H9 (cell line): ENCODE results near the gene ZNF330. TPM values are rescaled to one million over a fixed set of nuclear protein-coding genes. Genes with fewer than 3 reads are reported as not detected.

Experiments
- DNase-seq: peaks from one replicate; pipeline ENCODE4 v3.0.0-alpha.2; 2017
- H2AFZ ChIP-seq: one replicate; pipeline ENCODE4 v1.6.1; 2013; ENCODE audit warnings: mild to moderate bottlenecking, low read length, control low read depth, moderate library complexity
- H2AK5ac ChIP-seq: 2 replicates; pipeline ENCODE4 v1.6.1; 2013; ENCODE audit warnings: low read length, control low read depth, mixed read lengths; ENCODE audit not compliant: insufficient read length
- H2BK120ac ChIP-seq: one replicate; pipeline ENCODE4 v1.6.1; 2013; ENCODE audit warnings: low read depth, mild to moderate bottlenecking, low read length, control low read depth, inconsistent platforms; ENCODE audit not compliant: poor library complexity, severe bottlenecking
- H2BK12ac ChIP-seq: 2 replicates; pipeline ENCODE4 v1.6.1; 2013; ENCODE audit warnings: low read length, control low read depth, mixed read lengths, low read depth; ENCODE audit not compliant: insufficient read length
- H2BK15ac ChIP-seq: 2 replicates; pipeline ENCODE4 v1.6.1; 2013; ENCODE audit warnings: low read depth, low read length, control low read depth
- H2BK20ac ChIP-seq: one replicate; pipeline ENCODE4 v1.6.1; 2013; ENCODE audit warnings: low read depth, mild to moderate bottlenecking, low read length, control low read depth, inconsistent platforms; ENCODE audit not compliant: poor library complexity, severe bottlenecking
- H2BK5ac ChIP-seq: 2 replicates; pipeline ENCODE4 v1.6.1; 2013; ENCODE audit warnings: low read length, control low read depth, mixed read lengths; ENCODE audit not compliant: insufficient read length
- H3K14ac ChIP-seq: 2 replicates; pipeline ENCODE4 v1.6.1; 2013; ENCODE audit warnings: low read length, control low read depth; ENCODE audit not compliant: insufficient read depth
- H3K18ac ChIP-seq: 2 replicates; pipeline ENCODE4 v1.6.1; 2013; ENCODE audit warnings: low read depth, mild to moderate bottlenecking, mixed read lengths, low read length, control low read depth; ENCODE audit not compliant: insufficient read length
- H3K23ac ChIP-seq: 2 replicates; pipeline ENCODE4 v1.6.1; 2013; ENCODE audit warnings: low read length, control low read depth, mixed read lengths, low read depth; ENCODE audit not compliant: insufficient read length
- H3K23me2 ChIP-seq: 2 replicates; pipeline ENCODE4 v1.6.1; 2013; ENCODE audit warnings: low read depth, mild to moderate bottlenecking, mixed read lengths, low read length, control low read depth; ENCODE audit not compliant: insufficient read length, poor library complexity, severe bottlenecking
- H3K27ac ChIP-seq: 2 replicates; pipeline ENCODE4 v1.5.1; 2013; ENCODE audit warnings: low read length, control low read depth, mixed read lengths, low read depth; ENCODE audit not compliant: insufficient read length
- H3K27me3 ChIP-seq: 2 replicates; pipeline ENCODE4 v1.6.1; 2013; ENCODE audit warnings: low read length, control low read depth, inconsistent platforms; ENCODE audit not compliant: insufficient read depth
- H3K4ac ChIP-seq: 2 replicates; pipeline ENCODE4 v1.6.1; 2013; ENCODE audit warnings: low read depth, mild to moderate bottlenecking, control low read depth, inconsistent platforms, low read length, moderate library complexity
- H3K4me1 ChIP-seq: 2 replicates; pipeline ENCODE4 v1.6.1; 2013; ENCODE audit warnings: low read length, control low read depth, inconsistent platforms; ENCODE audit not compliant: insufficient read depth
- H3K4me2 ChIP-seq: 2 replicates; pipeline ENCODE4 v1.6.1; 2013; ENCODE audit warnings: low read length, control low read depth, mixed read lengths; ENCODE audit not compliant: insufficient read length, insufficient read depth
- H3K56ac ChIP-seq: 2 replicates; pipeline ENCODE4 v1.6.1; 2013; ENCODE audit warnings: low read depth, mild to moderate bottlenecking, mixed read lengths, low read length, control low read depth; ENCODE audit not compliant: insufficient read length
- H3K79me1 ChIP-seq: 2 replicates; pipeline ENCODE4 v1.6.1; 2013; ENCODE audit warnings: low read depth, mild to moderate bottlenecking, moderate library complexity, low read length, control low read depth, inconsistent platforms; ENCODE audit not compliant: insufficient read depth, poor library complexity, severe bottlenecking
- H3K79me2 ChIP-seq: 2 replicates; pipeline ENCODE4 v1.6.1; 2013; ENCODE audit warnings: low read length, control low read depth, inconsistent platforms; ENCODE audit not compliant: insufficient read depth
- H3K9ac ChIP-seq: 2 replicates; pipeline ENCODE4 v1.6.1; 2013; ENCODE audit warnings: low read length, control low read depth, mixed read lengths; ENCODE audit not compliant: insufficient read length; ENCODE audit errors: extremely low read depth
- H3K9me3 ChIP-seq: one replicate; pipeline ENCODE4 v1.6.1; 2013; ENCODE audit warnings: low read depth, low read length, inconsistent platforms; ENCODE audit not compliant: control insufficient read depth
- H3T11ph ChIP-seq: one replicate; pipeline ENCODE4 v1.6.1; 2013; ENCODE audit warnings: mild to moderate bottlenecking, low read length, control low read depth, inconsistent platforms
- H4K20me1 ChIP-seq: one replicate; pipeline ENCODE4 v1.6.1; 2013; ENCODE audit not compliant: control insufficient read depth, insufficient read length, insufficient read depth
- H4K5ac ChIP-seq: 2 replicates; pipeline ENCODE4 v1.6.1; 2013; ENCODE audit warnings: low read depth, mild to moderate bottlenecking, mixed read lengths, low read length, control low read depth; ENCODE audit not compliant: insufficient read length
- H4K8ac ChIP-seq: replicated peaks from 2 replicates; pipeline ENCODE4 v1.6.1; 2013; ENCODE audit warnings: low read length, control low read depth, mixed read lengths, low read depth; ENCODE audit not compliant: insufficient read length
- H4K91ac ChIP-seq: 2 replicates; pipeline ENCODE4 v1.6.1; 2013; ENCODE audit warnings: low read depth, mild to moderate bottlenecking, moderate library complexity, mixed read lengths, low read length, control low read depth; ENCODE audit not compliant: insufficient read length
- H3K27ac Mint-ChIP-seq, 3 experiments: 2 replicates in 2 of 3; 3 replicates in 1 of 3; pipeline ENCODE4 v1.8.0; 2020 to 2021; ENCODE audit warnings: mixed read lengths in 3 of 3, mild to moderate bottlenecking in 1 of 3, moderate library complexity in 1 of 3
- H3K27me3 Mint-ChIP-seq: 2 replicates; pipeline ENCODE4 v1.8.0; 2021; ENCODE audit warnings: low read depth, mild to moderate bottlenecking, moderate library complexity, mixed read lengths
- H3K36me3 Mint-ChIP-seq, 3 experiments: 2 replicates in 2 of 3; 3 replicates in 1 of 3; pipeline ENCODE4 v1.8.0; 2020 to 2021; ENCODE audit warnings: low read depth in 3 of 3, mixed read lengths in 3 of 3; ENCODE audit not compliant: insufficient read depth in 1 of 3
- H3K4me1 Mint-ChIP-seq, 2 experiments: 2 replicates each; pipeline ENCODE4 v1.8.0; 2020; ENCODE audit warnings: mixed read lengths in 2 of 2
- H3K4me3 Mint-ChIP-seq, 2 experiments: 2 replicates in 1 of 2; 3 replicates in 1 of 2; pipeline ENCODE4 v1.8.0; 2020 to 2021; ENCODE audit warnings: mild to moderate bottlenecking in 2 of 2, mixed read lengths in 2 of 2, moderate library complexity in 1 of 2
- H3K9me3 Mint-ChIP-seq, 2 experiments: 2 replicates in 1 of 2; 3 replicates in 1 of 2; pipeline ENCODE4 v1.8.0; 2020; ENCODE audit warnings: mild to moderate bottlenecking in 2 of 2, mixed read lengths in 2 of 2, moderate library complexity in 1 of 2
- CTCF ChIP-seq: fragments of 200-600 bp; sonication (generic); conservative IDR thresholded peaks from 3 replicates; pipeline ENCODE4 v1.8.0; 2021; ENCODE audit warnings: antibody characterized with exemption, mild to moderate bottlenecking
- WGBS: extraction: QIAGEN DNeasy Blood & Tissue Kit; methylation state at CpG from one replicate; pipeline ENCODE4 v1.1.7; 2013; ENCODE audit warnings: missing lambda C conversion rate, low lambda C conversion rate, mixed read lengths; ENCODE audit not compliant: insufficient read length; ENCODE audit errors: extremely low coverage; 5-methylcytosine and 5-hydroxymethylcytosine counted together
- total RNA-seq: library from RNA; stranded (reverse); gene quantifications from 2 replicates; pipeline ENCODE4 v1.2.1, GENCODE V29; 2021

ZNF330 gene
- total RNA-seq, 1 experiment from 2014 or later = 32.6 TPM

- H3K56ac ChIP-seq = no peak overlapping the region
- Mint-ChIP-seq H3K9me3 (no peaks in the 10 kb centered on the region; a peak in 1 of 5 replicates), H3K4me3 (no peak overlapping the region), H3K4me1 (no peaks in the 10 kb centered on the region), H3K27ac (no peak overlapping the region), H3K27me3 (no peaks in the 10 kb centered on the region), H3K36me3 (no peaks in the 10 kb centered on the region)
- no peak overlapping the region for H2BK5ac ChIP-seq
- no peaks in the 10 kb centered on the region for H4K20me1 ChIP-seq
- no peaks in the 10 kb centered on the region for H3K4me1 ChIP-seq
- H3K79me2 ChIP-seq = no peaks in the 10 kb centered on the region
- H4K8ac ChIP-seq = no peak overlapping the region
- H2BK20ac ChIP-seq = no peak overlapping the region
- H2BK12ac ChIP-seq = no peak overlapping the region
- H2BK15ac ChIP-seq = no peak overlapping the region
- no peak overlapping the region for H3K27ac ChIP-seq
- H3K18ac ChIP-seq = no peak overlapping the region
- H3K23me2 ChIP-seq = no peaks in the 10 kb centered on the region
- no peak overlapping the region for H4K5ac ChIP-seq
- H3T11ph ChIP-seq = no peak overlapping the region
- no peak overlapping the region for H3K14ac ChIP-seq
- H3K79me1 ChIP-seq = no peaks in the 10 kb centered on the region
- DNase-seq = no peak
- no peak overlapping the region for H2AFZ ChIP-seq
- no peaks in the 10 kb centered on the region for H3K27me3 ChIP-seq
- no peak overlapping the region for H3K4ac ChIP-seq
- no peak overlapping the region for H2BK120ac ChIP-seq
- H3K4me2 ChIP-seq = no peak overlapping the region
- WGBS = no CpG with 5 or more reads among the region's 2 CpGs
- no peak overlapping the region for H3K9ac ChIP-seq
- no peak for TF ChIP-seq CTCF
- no peaks in the 10 kb centered on the region for H3K9me3 ChIP-seq
- no peak overlapping the region for H2AK5ac ChIP-seq
- H4K91ac ChIP-seq = no peak overlapping the region
- no peak overlapping the region for H3K23ac ChIP-seq
These were observed 62.9 kb downstream of the ZNF330 start for GRCh38 chr4:141283563-141283962.

Other genes starting within 250 kb of the ZNF330 start
- 3.7 and 4.4 TPM in 2 replicates for gene RNF150, start 87.4 kb upstream of the ZNF330 start, total RNA-seq